GM21737 (cell line): Measurements from ENCODE around the gene MTIF2.
"Not testable (repeated sequence)": the region's sequence is repeated elsewhere in the genome, so short reads cannot be mapped to it uniquely, and the experiment has no call there.

Experiments used
- ATAC-seq: cut with Tn5 transposase; IDR thresholded peaks from one replicate; pipeline ENCODE4 v1.9.1; 2021; ENCODE audit warnings: mild to moderate bottlenecking, moderate library complexity; ENCODE audit not compliant: unreplicated experiment

The MTIF2 gene

DNA sequence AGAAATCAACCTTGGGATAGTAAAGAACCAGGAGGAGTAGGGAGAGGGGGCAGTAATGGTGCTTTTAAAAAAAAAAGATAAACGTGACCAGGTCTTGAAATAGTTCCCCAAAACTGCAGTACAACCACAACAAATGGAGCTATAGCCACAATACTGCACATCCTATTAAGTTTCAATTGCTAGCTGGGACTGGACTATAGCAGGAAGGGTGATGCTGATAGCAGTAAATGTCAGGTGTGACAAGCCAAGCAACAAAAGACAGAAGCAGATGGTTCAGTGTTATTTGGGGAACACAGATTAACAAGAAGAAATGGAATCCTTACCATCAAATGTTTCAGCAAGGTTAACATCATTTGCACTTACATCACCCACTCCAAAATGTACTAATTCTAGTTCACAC lies 26.4 kb downstream of the MTIF2 start:
- no peak for ATAC-seq

DNA sequence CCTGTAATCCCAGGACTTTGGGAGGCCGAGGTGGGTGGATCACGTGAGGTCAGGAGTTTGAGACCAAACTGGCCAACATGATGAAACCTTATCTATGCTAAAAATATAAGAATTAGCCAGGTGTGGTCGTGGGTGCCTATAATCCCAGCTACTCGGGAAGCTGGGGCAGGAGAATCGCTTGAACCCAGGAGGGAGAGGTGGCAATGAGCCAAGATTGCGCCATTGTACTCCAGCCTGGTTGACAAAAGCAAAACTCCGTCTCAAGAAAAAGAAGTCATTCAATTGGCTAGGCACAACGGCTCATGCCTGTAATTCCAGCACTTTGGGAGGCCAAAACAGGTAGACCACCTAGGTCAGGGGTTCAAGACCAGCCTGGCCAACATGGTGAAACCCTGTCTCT lies 27.4 kb downstream of the MTIF2 start:
- not testable (repeated sequence) for ATAC-seq

DNA sequence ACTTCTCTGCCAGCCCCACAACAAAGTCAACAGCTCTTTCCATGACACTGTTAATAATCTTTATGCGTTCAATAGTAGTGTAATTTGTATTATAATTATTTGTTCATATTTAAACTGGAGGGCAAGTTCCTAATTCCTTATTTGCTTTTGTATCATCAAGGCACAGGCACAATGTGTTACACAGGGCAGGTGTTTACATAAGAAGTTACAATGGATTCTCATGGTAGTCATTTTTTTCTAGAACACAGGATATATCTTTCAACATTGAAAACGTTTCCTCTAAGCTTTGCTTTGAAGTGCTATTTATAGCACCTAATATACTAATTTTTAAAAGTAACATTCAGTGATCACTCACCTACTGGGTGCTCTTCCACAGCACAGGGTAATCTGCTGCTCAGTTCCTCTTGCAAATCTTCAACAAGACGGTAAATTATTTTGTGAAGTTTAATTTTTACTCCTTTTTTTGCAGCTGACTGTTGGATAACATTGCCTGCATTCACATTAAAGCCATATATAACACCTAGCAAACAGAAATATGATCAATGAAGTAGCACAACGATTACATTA lies 29.3 kb downstream of the MTIF2 start:
- no peak for ATAC-seq

DNA sequence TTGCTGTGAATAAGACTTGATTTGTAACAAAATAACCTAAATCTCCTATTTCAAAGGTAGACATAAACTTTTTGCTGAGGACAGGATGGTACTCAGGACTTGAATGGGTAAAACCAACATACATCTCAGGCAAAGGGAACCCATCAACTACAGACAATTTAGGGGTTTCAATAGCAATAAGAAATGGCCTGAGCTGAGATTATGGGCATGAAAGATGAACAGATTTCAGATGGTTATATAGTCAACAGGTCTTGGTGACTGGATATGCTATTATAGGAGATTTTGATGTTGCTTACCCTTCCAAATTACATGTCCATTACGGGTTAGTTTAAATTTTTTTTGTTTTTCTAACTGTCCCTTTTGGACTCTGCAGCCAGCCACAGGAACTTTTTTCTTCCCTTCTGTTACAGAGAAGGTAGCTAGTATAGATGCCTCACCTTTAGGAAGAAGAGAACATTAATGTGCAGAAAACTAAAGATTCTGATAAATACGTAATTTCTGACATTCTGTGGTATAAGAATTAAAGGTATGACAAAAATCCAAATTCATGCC lies 32.0 kb downstream of the MTIF2 start:
- no peak for ATAC-seq

DNA sequence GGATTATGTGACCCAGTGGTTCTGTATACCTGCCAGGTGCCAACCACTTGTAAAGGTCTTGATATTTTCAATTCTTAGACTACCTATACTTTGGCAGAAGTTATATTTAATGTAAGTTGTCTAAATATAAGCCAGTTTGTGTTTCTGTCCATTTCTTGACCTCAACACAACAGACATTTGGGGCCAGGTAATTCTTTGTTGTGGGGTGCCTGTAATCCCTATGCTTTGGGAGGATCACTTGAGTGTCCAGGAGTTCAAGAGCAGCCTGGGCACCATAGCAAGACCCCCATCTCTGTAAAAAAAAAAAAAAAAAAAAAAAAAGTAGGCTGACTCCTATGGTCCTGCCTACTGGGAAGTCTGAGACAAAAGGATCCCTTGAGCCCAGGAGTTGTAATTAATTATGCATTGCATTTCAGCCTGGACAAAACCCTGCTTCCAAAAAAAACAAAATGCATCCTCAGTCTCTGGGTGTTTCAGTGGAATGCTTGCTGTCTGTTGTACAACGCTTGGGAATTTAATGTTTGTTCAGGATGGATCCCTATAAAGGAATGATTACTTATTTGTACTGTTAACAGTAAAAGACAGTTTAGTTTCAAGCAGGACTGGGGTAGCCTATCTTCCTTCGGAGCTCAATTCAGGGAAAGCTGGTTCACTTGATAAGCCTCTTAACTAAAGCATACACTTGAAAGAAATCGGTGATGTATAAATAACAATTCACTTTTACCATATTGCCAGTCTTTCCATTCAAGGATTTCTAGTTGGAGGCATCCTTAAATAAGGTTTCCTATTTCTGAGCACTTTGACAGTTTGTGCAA lies 33.1 kb downstream of the MTIF2 start:
- ATAC-seq: no peak

DNA sequence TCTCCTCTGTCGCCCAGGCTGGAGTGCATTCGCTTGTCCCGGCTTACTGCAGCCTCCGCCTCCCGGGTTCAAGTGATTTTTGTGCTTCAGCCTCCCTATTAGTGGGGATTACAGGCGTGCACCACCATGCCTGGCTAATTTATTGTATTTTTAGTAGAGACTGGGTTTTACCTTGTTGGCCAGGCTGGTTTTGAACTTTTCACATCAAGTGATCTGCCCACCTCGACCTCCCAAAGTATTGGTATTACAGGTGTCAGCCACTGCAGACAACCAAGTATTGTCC lies 35.4 kb downstream of the MTIF2 start:
- no peak for ATAC-seq

DNA sequence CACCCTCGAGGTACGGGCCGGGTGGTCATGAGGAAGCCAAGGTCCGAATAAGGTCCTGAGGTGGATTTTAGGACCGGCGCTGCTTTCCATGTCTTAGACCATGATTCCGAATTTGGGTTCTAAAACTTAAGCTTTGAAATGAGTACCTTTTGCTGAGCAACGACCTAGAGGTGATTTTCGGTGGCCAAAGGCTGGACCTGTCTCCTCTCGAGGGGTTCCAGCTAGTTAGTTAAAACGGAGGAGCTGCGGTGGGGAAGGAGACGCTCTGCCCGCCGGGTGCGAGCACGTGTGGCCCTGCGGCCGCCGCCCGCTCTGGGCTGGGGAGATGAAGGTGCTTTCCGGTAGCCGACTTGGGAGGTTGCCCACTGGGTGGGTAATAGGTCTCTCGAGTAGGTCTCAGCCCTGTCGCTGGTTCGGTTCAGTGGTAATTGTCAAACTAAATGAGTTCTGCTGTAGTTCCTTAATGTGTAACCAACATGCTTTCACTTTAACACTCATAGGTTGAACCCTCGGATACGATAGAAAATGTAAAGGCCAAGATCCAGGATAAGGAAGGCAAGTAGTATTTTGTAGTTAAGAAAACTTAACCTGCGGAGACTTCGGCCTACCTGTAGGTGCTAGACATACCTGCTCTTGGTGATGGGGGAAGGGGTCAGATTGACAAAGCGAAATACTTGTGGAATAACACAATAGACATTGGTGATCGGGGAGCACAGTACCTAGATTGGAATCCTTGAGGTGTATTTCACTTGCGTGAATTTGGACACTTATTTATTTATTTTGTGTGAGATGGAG lies 36.0 kb downstream of the MTIF2 start:
- peak; percentile 21 for ATAC-seq

DNA sequence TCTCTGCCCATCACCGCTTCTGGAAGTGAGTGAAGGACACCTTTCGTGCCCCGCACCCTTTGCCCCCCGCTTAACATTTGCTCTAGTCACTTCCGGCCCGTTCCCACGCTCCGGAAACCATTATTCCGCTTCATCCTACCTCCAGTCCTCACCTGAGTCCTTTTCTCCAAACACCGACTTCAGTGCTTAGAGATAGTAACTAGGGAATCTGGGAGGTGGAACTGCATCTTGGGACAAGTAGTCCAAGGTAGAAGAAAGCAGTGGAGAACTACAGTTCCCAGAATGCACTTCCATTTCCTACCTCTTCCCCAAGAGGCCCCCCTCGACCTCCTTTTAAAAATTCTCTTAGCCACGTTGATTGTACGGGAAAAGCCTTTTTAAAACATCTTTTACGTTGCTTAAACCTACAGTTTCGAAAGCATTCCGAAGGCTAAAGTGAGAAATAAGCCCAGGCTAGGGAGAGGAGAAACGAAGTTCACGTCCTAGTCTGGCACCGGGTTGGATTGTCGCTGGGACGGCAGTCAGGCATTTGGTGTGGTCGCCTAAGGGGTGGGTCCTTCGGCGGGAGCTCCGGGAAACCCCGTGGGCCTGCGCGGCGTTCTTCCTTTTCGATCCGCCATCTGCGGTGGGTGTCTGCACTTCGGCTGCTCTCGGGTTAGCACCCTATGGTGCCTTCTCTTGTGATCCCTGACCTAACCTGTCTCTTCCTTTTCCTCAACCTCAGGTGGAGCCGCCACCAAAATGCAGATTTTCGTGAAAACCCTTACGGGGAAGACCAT lies 36.8 kb downstream of the MTIF2 start, which contains the start of the genes CLHC1 and RPS27A:
Gene CLHC1, minus strand, starts transcription at position 210 of the 779 bp plus-strand sequence. CDS start 9,882 bp downstream, outside the sequence.
Gene RPS27A, plus strand, starts transcription at position 605 of the 779 bp plus-strand sequence. Its CDS starts 137 bp downstream, at position 742.
- ATAC-seq: peak; percentile 83

DNA sequence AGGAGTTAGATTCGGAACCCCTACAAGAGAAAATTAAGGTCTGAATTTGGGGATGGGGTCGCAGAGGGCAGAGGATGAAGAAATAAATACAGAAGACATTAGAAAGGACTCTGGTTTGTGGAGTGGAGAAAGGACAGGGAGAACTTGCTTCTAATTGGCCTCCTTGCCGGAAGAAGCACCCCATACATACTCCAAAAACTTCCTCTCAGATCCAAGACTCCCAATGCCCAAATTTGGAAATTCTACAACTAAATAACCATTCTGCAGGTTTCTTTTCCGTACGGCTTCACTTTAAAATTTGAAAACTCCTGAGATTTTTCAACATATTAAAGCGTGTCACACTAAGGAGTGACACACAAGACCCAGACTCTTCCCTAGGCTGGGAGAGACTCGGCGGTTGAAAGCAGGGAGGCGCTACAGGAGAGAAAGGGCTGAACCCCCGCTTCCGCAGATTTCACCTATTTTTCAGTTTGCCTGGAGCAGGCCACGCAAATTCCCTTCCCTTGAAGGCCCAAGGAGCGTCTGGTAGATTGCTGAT lies 37.4 kb downstream of the MTIF2 start:
- no peak for ATAC-seq

DNA sequence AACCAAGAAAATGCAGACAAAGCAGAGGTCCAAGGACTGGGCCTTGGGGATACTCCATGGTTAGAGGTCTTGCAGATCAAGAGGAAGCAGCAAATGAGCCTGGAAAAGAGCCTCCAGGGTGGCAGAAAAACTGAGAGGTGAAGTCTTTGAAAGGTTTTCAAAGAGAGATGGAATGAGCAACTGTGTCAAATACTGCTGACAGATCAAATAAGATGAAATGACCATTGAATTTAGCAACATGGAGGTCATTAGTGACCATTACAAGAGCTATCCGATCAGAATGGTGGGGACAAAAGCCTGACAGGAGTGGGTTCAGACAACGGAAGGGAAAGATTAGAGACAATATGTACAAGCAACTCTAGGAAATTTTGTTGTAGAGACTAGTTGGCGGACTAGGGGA lies 38.5 kb downstream of the MTIF2 start:
- no peak for ATAC-seq

DNA sequence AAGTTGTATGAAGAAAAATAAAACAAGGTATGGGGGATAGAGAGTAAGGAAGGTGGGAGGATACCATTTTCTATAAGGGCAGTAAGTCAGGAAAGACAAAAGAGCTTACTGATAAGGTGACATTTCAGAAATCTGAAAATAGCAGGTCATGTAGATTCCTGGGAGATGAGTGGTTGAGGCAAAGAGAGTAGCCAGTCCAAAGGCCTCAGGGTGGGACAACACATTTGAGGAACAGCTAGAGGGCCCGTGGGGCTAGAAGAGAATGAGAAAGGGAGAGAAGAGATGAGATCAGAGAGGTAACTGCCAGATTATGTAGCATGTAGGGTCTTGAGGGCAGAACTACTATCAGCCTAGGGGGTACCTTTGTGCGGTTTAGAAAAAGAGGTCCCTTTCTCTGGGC lies 39.8 kb downstream of the MTIF2 start:
- ATAC-seq: no peak

DNA sequence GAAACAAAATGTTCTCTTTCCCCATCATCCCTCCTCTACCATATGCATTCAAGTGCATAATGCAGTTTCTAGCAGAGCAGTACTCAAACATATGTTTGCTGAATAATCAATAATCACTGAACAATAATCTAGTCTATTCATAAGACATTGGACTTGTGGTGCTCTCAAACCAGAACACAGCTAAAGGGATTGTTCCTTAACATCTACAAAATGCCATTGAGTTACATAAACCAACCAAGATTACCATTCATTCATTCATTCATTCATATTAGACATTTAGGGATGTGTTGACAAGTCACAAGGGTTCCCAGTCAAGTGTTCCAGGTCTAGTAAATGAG lies 40.8 kb downstream of the MTIF2 start:
- ATAC-seq: no peak

DNA sequence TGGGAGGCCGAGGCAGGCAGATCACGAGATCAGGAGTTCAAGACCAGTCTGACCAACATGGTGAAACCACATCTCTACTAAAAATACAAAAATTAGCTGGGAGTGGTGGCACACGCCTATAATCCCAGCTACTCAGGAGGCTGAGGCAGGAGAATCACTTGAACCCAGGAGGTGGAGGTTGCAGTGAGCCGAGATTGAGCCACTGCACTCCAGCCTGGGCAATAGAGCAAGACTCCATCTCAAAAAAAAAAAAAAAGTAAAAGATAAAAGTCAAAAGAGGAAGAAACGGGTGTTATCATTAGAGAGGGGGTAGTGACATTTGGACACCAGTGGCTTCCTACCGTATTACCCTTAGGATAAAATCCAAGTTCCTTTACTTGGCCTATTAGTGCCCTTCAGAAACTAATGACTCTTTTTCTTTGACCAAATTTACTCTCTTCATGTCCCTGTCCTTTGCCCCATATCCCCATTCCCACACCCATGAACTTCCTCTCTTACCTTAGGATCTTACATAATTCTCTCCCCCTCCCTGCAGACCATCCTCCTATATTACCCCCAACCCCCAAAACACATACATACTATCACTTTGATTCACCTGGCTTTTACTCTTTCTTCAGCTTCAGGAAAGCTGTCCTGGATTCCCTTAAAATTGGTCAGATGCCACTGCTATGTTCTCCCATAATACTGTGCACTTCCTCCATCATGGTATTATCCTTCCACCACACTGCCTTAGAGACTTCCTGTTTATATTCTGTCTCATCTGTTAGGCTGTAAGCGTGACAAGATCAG lies 41.4 kb downstream of the MTIF2 start:
- ATAC-seq: not testable (repeated sequence)

DNA sequence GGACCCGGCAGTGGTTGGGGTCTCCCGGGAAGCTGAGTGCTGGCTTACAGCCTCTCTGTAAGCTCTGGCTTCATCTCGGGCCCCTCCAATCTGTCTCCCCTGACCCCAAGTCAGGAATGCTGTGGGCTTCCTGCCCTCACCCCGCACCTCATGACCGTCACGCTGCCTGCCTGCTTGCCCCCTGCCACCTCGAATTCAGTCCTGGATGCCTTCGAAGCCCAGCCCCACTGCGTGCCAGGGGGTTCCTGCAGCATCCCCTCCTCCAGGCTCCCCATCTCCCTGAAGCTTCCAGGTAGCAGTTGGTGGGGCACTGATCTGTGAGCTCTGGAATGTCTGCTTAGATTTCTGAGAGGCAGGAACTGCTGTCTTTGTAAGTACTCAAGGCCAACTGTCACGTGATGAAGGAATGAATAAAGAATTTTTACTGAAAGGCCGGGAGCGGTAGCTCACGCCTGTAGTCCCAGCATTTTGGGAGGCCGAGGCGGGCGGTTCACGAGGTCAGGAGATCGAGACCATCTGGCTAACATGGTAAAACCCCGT lies 43.5 kb downstream of the MTIF2 start:
- no peak for ATAC-seq

DNA sequence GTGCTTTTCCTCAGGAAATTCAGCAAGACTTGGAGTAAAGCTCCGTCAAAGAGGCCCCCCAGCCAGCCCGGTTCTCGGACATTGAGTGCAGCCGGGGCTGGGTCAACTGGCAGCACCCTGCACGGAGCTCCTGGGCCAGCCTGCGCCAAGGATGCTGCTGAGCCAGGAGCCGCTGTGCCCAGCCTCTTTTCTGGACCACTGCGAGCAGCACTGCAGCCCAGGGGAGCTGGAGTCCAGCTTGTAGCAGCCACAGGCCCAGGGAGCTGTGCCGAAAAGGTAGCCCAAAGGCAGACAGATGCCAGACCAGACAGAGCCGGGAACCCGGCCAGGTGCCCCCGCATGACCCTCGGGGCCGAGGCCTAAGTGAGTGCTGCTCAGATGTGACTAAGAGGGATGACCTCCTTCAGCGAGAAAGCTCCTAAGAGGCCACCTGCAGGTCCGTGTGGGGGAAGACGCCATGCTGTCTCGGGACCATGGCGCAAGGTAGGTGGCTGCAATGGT lies 44.2 kb downstream of the MTIF2 start:
- no peak for ATAC-seq

DNA sequence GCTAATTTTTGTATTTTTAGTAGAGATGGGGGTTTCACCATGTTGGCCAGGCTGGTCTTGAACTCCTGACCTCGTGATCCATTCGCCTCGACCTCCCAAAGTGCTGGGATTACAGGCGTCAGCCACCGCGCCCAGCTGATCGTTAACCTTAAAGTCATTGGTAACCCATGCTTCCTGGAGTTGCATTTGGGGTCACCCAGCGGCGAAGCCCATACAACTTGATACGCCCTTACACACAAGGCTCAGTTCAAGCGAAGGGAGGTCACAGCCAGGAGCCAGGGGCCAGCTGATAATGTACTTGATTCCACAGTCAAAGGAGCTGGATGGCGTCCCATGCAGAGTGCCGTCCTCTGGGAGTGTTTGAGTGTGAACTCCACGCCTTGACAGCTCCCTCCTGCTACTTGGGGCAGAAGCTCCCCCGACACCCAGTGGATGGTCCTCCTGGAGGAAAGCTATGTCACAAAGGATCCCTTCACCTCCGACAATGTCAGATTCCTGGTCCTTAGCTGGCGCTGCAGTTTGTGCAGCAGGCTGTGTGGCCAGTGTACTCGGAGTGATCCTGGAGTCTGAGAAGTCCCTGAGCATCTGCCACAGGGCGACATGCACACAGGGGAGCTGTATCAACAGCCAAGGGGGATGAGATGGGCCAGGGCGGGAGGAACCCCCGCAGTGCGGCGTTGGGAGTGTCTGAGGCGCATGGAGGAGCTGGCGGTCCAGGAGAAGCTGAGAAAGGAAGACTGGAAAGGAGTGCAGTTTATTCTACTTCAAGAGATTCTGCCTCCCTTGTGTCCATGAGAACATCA lies 44.9 kb downstream of the MTIF2 start:
- no peak for ATAC-seq

DNA sequence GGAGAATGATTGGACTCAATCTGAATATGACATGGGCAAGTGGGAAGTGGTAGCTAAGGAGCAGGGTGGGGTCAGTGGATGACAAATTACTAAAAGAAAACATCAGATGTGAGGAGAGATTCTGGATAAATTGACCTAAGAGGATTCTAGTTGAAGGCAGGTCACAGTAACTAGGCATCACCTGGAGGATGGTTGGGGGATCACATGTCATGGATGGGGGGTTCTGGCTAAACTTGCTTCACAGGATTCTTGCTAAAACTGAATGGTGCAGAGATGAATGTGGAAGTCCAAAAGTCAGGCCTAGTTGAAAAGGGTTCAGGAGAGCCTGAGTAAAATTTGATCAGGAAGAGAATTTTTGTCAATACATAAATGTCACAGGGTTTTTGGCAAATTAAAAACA lies 55.2 kb downstream of the MTIF2 start:
- no peak for ATAC-seq

DNA sequence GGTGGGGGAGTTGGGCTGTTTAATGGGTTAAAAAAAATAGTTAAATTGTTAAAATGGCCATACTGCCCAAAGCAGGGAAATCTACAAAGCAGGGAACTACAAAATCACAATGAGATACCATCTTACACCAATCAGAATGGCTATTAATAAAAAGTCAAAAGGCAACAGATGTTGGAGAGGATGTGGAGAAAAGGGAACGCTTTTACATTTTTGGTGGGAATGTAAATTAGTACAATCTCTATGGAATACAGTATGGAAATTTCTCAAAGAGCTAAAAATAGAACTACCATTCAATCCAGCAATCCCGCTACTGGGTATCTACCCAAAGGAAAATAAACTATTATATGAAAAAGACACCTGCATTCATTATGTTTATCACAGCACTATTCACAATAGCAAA lies 64.1 kb downstream of the MTIF2 start:
- no peak for ATAC-seq

DNA sequence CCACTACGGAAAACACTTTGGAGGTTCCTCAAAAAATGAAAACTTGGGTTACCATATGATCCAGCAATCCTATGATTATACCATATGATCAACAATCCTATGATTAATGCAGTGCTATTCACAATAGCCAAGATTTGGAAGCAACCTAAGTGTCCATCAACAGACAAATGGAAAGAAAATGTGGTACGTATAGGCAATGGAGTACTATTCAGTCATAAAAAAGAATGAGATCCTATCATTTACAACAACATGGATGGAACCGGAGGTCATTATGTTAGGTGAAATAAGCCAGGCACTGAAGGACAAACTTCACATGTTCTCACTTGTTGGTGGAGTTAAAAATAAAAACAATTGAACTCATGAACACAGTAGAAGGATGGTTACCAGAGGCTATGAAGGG lies 64.5 kb downstream of the MTIF2 start:
- ATAC-seq: no peak
